Activated effector memory CD4-positive, alpha-beta T cell treated with Interleukin-2 at 50 U/mL for 16 hours (primary cell): ENCODE data around the gene BACH2.
"Not testable (repeated sequence)": the region's sequence is repeated elsewhere in the genome, so short reads cannot be mapped to it uniquely, and the experiment has no call there.

ENCODE experiments used
- DNase-seq: peaks from one replicate; pipeline ENCODE4 v3.0.0-alpha.2; 2020

The BACH2 gene

GRCh38 chr6:89985751-89986493 is 310.7 kb downstream of the BACH2 start:
- no peak for DNase-seq

- DNase-seq: no peak
Measured at GRCh38 chr6:89984926-89985750, 311.5 kb downstream of the BACH2 start.

DNA sequence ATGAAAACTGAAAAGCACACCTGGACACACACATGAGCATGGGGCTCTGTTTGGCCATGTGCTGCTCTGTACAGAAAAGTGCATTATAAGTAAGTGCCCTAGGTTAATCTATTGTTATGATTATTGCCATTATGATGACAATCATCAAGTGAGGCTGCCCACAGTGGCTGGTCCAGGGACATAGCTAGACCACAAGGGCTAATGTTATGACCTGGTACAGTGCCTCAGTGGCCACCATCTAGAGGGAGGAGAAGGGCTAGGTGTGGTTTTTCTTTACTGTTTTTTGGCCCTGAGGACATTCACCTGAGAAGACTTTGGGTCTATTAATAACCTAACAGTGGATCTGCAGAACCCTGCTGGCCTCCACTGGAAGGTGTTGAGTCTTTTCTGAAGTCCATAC is 316.3 kb downstream of the BACH2 start:
- no peak for DNase-seq

DNA sequence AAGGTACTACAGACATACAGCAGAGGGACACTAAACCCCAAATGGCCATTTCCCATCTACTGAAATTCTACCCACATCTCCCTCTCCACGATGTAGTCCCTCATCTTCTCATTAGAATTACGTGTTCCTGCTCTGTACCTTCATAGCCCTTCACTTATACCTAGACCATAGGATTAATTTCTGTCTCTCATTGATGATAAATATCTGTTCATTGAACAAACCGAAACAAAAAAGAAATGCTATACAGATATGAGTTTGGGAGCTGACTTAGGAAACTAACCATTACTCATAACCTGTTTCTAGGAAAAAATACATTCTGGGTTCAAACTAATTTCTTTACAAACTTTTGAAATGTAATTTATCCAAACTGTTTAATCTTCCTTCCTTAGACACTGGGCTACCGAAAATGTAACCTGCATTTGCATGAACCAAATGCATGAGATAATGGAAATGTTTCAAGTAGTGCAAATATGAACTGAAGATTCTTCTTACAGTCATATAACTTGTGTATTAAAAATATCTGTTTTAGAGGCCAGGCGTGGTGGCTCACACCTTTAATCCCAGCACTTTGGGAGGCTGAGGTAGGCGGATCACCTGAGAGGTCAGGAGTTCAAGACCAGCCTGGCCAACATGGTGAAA is 317.0 kb downstream of the BACH2 start:
- DNase-seq: no peak

DNA sequence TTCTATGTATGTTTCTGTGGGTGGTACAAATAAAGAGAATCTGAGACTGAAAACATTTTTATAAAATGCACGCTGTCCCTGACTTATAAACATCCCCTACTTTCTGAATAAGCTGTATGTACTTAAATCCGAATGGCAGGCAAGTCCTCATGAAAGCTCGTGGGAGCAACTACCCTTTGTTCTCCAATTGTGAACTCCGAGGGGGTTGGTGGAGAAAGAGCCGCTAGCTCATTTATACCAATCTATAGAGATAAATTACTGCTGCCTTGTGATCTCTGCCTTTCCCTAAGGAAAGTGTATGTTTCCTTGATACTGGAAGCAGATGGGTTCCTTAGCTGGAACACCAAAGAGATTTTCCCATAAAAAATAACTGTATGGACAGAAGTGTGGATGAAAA is 317.9 kb downstream of the BACH2 start:
- DNase-seq: no peak

DNA sequence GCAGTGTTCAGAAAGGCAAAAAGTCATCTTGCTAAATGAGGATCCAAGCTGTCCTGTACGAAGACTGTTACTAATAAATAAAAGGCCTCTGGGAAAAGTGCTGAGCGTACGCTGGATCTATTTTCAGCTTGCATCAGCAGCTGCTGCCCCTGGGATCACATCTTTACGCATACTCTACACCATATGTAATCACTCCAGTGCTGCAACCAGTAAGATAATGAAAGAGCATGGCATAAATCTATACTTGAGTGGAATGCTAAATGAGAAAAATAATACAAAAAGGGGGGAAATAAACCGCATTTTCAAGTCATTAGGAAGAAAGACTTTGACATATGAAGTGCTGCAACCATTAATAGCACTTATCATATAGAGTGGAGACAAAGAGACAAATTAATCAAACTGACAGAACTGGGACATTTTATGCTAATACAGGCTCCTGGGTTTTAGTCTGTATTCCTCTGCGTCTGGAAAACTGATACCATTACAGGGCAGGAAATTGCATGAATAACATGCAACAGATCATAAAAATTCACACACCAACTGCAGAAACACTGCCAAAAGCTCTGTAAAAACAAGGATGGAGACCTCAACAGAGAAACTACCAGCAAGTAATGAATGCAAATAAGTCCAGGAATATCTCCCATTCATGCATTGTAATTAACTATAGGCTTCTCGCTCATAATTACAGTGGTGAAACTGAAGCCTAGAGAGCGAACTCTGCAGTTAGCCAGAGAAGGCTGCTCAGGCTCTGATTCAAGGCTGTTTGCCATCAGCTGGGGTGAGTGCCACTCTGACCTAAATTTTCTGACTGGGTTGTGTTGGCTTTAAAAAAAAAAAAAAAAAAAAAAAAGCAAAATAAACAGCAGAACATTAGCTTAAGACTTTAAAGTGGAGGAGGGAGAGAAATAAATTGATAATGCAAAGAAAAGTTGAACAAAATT is 318.6 kb downstream of the BACH2 start:
- DNase-seq: no peak

- DNase-seq: no peak
Measured at GRCh38 chr6:89976694-89977020, 320.0 kb downstream of the BACH2 start.

DNA sequence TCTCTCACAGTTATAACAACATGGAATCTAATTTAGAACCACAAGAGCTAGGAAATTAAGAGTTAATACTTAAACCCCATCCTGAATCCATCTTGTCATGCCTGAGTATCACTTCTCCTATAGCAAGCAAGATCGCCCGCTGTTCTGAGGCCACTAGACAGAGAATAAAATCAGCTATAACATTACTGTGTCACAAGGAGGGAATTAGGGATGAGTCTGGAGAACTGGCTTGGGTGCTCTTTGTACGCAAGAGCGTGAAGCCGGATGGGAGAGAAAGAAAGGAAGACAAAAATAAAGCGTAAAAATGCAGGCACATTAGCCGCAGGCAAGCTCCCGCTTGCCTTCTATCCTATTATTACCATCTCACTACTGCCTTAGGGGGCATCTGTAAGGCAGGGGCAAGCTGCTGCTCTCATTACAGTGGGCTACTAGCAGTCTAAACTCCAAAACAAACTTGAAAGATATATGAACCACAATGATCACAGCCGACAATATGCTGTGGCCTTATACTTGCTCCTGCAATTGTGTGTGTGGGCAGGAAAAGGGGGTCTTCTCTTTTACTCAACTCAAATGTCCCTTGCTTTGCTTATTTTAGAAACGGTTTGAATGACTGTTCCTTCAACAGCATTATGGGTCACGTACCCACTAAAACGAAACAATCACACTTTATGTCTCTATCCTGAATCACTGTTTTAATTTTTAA is 320.5 kb downstream of the BACH2 start:
- DNase-seq: no peak

DNA sequence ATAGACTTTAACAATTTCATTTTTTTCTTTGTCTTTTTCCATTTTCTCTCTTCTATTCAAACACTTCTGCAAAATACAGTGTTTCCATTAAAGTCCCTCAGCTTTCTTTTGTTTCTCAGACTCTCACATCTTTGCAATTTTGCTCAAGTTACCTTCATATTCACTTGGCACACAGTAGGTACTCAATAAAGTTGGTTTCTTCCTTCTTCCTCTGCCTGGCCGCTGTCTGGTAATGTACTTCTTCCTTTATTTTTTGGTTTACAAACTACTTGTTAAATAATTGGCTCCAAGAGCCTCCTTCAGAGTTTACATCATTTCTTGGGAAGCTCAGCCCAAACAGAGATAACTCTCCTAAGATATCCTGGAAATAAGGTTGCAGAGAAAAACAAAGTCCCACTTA is 321.3 kb downstream of the BACH2 start:
- no peak for DNase-seq

DNA sequence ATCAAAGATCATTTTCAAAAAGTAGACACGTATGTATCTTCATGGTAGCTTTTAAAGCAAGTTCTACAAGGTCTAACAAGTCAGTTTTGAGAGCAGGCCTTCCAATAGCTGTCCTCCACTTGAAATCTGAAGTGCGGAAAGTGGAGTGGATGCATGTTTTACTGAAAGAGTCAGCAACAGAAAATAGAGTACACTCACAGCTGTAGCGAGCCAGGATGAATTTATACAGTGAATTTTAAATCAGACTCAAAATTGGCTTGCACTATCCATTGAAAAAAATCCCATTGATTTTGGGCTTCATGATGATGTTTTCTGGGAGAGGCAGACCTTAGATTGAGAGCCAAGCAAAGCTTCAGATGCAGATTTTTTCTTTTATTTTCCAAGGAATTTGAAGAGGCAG is 321.8 kb downstream of the BACH2 start:
- DNase-seq: no peak

- DNase-seq: no peak
Measured at GRCh38 chr6:89972025-89972381, 324.6 kb downstream of the BACH2 start.

DNA sequence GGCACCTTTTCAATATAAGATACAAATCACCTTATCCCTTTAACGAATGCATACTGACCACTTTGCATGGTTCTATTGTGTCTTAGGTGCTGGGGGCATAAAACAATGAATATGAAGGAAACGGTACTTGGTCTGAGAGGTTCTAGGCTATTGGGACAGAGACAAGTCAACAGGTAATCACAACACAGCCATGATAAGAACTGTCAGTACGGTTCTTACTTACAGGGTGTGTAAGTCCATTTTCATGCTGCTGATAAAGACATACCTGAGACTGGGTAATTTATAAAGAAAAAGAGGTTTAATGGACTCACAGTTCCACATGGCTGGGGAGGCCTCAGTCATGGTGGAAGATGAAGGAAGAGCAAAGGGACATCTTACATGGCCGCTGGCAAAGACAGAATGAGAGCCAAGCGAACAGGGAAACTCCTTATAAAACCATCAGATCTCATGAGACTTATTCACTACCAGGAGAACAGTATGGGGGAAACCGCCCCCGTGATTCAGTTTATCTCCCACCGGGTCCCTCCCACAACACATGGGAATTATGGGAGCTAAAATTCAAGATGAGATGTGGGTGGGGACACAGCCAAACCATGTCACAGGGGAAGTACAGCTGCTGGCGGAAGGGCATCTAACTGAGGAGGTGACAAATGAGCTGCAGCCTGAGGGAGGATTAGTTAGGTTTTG is 325.2 kb downstream of the BACH2 start:
- DNase-seq: not testable (repeated sequence)

DNA sequence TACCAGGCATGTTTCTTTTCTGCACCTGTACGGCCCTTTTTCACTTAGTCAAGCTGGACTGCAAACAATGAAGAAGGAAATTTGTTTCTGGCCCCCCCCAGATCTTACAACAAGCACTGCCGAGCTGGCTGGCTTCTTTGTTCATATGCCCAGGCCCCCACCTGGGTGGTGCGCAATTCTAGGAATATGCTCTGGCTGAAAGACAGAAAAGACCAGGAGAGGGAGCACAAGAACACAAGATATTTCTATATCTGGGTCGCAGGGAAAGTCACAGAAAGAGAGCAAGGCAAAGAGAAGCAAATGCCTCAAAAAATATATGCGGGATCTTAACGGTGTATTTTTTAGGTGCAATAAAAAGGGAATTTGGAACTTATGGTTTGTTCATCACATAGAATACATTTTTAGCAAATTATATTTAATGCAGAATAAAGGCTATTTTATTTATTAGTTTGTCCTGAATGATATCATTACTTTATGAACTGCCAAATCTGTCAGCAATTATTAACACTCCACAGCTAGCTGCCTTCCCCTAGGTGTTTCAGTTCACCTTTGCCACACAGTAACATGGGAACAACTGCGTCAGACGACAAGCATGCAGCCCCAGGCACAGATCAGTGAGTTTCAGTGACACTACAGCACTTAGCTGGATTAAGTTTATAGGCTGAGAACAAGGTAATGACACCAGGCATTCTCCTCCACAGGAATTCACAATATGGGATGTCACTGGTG is 325.9 kb downstream of the BACH2 start:
- DNase-seq: no peak

DNA sequence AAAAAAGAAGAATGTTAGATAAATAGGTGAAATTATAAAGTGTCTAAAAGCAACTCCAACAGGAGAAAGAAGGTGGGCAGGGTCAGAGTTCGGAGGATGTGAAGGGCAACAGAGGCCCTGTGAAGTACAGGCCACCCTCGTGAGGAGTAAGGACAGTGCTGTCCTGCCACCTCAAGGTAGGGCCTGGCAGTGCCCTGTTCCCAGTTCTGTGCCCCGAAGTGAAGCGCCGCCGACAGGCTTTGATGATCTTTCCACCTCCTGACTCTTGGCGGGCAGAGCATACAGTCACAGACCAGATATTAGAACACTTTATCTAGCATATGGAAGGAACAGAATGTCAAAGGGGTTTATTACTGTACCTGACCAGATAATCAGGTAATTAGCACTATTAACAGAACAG is 326.6 kb downstream of the BACH2 start:
- DNase-seq: no peak

- no peak for DNase-seq
Measured at GRCh38 chr6:89966913-89967312, 329.7 kb downstream of the BACH2 start.

- no peak for DNase-seq
Measured at GRCh38 chr6:89966228-89966544, 330.5 kb downstream of the BACH2 start.

- no peak for DNase-seq
Measured at GRCh38 chr6:89965441-89966227, 331.0 kb downstream of the BACH2 start.

DNA sequence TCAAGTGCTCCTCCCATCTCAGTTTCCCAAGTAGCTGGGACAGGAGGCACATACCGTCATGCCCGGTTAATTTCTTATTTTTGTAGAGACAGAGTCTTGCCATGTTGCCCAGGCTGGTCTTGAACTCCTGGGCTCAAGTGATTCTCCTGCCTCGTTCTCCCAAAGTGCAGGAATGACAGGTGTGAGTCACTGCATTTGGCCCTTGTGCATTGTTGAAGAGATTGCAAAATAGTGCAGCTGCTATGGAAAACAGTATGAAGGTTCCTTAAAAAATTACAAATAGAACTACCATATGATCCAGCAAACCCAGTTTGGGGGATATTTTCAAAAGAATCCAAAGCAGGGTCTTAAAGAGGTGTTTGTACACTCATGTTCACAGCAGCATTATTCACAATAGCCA is 333.3 kb downstream of the BACH2 start:
- no peak for DNase-seq

DNA sequence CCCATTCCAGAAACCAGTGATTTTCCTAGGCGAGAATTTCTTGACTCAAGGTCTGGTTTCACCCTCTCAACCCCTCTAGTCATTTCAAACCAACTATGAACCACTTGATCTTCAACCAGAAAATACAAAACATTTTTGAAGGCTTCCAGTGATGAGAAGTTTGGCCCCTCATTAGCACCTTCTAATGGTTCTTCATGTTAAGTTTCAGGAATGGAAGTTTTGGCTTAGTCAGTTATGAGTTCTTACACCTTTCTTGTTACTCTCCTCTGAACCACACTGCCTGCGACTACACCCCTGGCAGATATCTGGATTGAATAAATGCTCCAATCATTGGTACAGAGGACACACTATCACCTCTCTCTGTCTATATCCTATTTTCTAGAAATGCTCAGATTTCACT is 335.2 kb downstream of the BACH2 start:
- no peak for DNase-seq

DNA sequence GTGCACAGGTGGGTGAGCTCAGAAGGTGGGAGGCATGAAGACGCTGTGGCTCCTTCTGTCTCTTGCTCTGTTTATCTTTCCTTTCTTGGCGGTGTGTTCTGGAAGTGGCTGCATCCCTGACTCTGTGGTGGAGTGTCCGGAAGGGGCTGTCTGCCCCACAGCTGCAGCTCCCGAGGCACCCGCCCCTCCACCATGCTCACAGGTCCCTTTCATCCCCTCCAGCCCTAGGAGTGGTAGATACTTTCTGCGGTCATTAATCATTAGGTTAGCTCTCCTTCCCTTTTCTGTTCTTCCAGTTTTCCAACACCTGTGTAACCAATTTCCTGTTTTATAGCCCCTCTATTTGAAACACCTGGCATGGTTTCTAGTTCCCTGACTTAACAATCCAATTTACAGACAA is 336.8 kb downstream of the BACH2 start:
- DNase-seq: no peak
